Neural crest cell (in vitro differentiated cells): ENCODE data around the gene ADAMTS9. TPM values are rescaled to one million over a fixed set of nuclear protein-coding genes. Genes with fewer than 3 reads are reported as not detected.

Source experiments
- DNase-seq: peaks from one replicate; pipeline ENCODE4 v3.0.0; 2021; ENCODE audit warnings: low read depth, mixed read lengths, low spot score
- H3K27ac Mint-ChIP-seq: one replicate; pipeline ENCODE4 v1.8.0; 2021; ENCODE audit warnings: mild to moderate bottlenecking, mixed read lengths; ENCODE audit not compliant: unreplicated experiment
- H3K27me3 Mint-ChIP-seq: 2 replicates; pipeline ENCODE4 v1.8.0; 2021; ENCODE audit warnings: low read depth, mild to moderate bottlenecking, mixed read lengths
- H3K36me3 Mint-ChIP-seq: 2 replicates; pipeline ENCODE4 v1.8.0; 2021; ENCODE audit warnings: low read depth, mild to moderate bottlenecking, mixed read lengths
- H3K4me1 Mint-ChIP-seq: 2 replicates; pipeline ENCODE4 v1.8.0; 2021; ENCODE audit warnings: mixed read lengths
- H3K4me3 Mint-ChIP-seq: one replicate; pipeline ENCODE4 v1.8.0; 2021; ENCODE audit warnings: mild to moderate bottlenecking, mixed read lengths
- H3K9me3 Mint-ChIP-seq: 2 replicates; pipeline ENCODE4 v1.8.0; 2021; ENCODE audit warnings: mixed read lengths
- total RNA-seq: library from RNA; stranded (reverse); gene quantifications from 2 replicates; pipeline ENCODE4 v1.2.1, GENCODE V29; 2021
- TF ChIP-seq, protein P1 (sequence below): fragments of 200-600 bp; sonication (generic); conservative IDR thresholded peaks from 2 replicates; pipeline ENCODE4 v1.5.0; 2021; ENCODE audit warnings: antibody characterized with exemption, mild to moderate bottlenecking

Gene ADAMTS9
- total RNA-seq, 1 donor from 2014 or later = 15.1 TPM

DNA sequence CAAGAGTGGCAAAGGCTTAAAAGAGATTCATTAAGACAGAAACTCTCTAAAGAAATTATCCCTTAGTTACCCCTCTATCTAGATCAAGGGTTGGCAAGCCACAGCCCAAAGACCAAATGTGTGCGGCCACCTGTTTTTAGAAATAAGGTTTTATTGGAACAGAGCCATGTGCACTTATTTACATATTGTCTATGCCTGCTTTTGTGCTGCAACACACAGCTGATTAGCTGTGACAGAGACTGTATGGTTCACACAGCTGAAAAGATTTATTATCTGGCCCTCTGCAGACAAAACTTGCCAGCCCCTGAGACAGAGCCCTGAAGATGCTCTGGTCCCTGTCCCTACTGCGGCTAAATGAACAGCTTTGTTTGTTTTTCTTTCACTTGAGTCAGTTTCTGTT, 88.1 kb downstream of the ADAMTS9 start:
- Mint-ChIP-seq H3K9me3 (no peaks in the 10 kb centered on the region), H3K4me3 (no peak overlapping the region), H3K27ac (no peak overlapping the region), H3K27me3 (no peaks in the 10 kb centered on the region), H3K4me1 (peaks cover 13% of the 10 kb centered on the region), H3K36me3 (peaks cover 13% of the 10 kb centered on the region)
- DNase-seq = no peak
- TF ChIP-seq, protein P1, sequence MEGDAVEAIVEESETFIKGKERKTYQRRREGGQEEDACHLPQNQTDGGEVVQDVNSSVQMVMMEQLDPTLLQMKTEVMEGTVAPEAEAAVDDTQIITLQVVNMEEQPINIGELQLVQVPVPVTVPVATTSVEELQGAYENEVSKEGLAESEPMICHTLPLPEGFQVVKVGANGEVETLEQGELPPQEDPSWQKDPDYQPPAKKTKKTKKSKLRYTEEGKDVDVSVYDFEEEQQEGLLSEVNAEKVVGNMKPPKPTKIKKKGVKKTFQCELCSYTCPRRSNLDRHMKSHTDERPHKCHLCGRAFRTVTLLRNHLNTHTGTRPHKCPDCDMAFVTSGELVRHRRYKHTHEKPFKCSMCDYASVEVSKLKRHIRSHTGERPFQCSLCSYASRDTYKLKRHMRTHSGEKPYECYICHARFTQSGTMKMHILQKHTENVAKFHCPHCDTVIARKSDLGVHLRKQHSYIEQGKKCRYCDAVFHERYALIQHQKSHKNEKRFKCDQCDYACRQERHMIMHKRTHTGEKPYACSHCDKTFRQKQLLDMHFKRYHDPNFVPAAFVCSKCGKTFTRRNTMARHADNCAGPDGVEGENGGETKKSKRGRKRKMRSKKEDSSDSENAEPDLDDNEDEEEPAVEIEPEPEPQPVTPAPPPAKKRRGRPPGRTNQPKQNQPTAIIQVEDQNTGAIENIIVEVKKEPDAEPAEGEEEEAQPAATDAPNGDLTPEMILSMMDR = no peak

DNA sequence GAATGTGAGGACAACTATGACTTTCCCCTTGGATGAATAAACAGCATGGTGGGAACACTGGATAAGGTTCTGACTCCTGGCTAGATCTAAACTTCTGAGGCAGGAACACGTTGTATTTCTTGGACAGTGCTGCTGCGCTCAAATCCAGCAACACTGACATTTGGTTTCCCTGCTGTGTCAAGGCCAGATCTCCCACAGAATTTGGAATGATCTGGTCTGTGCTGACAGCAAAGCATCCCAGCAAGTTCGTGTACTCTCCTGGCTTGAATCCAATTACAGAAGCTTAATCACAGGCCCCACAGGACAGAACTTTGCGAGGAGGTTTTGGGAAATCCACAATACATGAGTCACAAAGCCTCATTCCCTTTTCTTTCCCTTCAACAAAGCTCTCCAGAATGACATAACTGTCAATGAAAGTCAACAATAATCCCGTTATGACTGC, 92.5 kb downstream of the ADAMTS9 start:
- H3K36me3 Mint-ChIP-seq = peaks cover 11% of the 10 kb centered on the region
- H3K9me3 Mint-ChIP-seq = no peaks in the 10 kb centered on the region
- peaks cover 18% of the 10 kb centered on the region for H3K27me3 Mint-ChIP-seq
- no peak for DNase-seq
- H3K4me1 Mint-ChIP-seq = peaks cover 11% of the 10 kb centered on the region
- H3K4me3 Mint-ChIP-seq = no peak overlapping the region
- H3K27ac Mint-ChIP-seq = no peak overlapping the region
- TF ChIP-seq, protein P1 = no peak

DNA sequence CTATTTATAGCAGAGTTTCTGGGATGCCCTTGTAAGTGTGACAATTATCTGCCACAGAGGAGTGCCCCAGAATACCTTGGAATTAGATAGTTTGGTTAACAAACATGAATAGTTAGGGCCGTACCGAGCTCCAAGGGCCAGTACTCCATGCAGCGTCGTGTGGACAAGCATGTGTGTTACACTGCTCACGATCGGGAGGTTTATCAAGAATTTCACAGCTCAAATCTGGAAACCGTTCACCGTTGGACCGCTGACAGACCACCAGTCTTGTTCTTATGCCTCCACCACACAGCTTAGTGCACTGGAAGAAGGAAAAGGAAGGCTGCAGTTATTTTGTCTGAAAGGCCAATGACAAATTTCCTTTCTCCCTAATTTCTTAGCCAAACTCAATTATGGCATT, 93.7 kb downstream of the ADAMTS9 start:
- Mint-ChIP-seq H3K27me3 (peaks cover 24% of the 10 kb centered on the region), H3K4me3 (no peak overlapping the region), H3K36me3 (peaks cover 11% of the 10 kb centered on the region), H3K4me1 (no peaks in the 10 kb centered on the region), H3K27ac (no peak overlapping the region), H3K9me3 (no peaks in the 10 kb centered on the region)
- TF ChIP-seq, protein P1 = no peak
- DNase-seq = no peak

DNA sequence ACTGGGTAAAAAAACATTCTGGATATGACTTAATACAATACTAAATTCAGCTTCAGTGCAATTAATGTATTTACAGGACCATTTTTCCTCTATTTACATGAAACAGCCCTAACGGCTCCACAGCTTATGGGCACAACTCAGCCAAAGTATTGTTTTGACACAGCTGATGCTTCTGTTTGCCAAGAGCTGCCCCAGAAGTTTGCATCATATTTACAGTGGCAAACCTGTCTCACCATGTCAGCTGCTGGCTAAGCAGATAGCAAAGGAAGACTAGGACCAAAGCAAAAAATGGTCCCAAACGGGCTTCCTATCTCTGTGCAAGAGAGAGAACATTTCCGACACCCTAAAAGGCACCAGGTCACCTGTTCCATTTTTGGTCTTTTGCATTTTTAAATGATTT, 94.5 kb downstream of the ADAMTS9 start:
- Mint-ChIP-seq H3K9me3 (no peaks in the 10 kb centered on the region), H3K4me1 (no peaks in the 10 kb centered on the region), H3K27me3 (peaks cover 29% of the 10 kb centered on the region), H3K4me3 (no peak overlapping the region), H3K27ac (no peak overlapping the region), H3K36me3 (peaks cover 11% of the 10 kb centered on the region)
- TF ChIP-seq, protein P1 = no peak
- no peak for DNase-seq

DNA sequence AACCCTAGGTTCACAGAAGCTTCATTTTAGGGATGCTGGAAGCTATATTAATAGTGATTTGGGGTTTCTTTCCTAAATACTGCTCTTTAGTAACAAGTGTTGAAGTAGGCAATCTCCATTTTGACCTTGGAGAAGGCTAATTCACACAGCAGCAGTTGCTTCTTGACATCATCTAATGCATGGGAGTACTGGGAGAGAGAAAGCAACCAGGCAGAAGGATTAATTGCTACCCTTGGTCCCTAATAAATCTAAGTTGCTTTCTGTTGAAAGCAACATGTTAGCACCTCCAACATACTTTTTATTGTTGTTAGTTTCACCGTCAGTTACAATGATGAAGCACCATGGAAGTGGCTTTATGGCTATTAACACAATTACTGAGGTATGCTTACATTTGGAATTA, 96.2 kb downstream of the ADAMTS9 start:
- Mint-ChIP-seq H3K4me1 (peaks cover 4% of the 10 kb centered on the region), H3K27me3 (peaks cover 45% of the 10 kb centered on the region), H3K4me3 (no peak overlapping the region), H3K9me3 (no peaks in the 10 kb centered on the region), H3K36me3 (peaks cover 11% of the 10 kb centered on the region), H3K27ac (no peak overlapping the region)
- TF ChIP-seq, protein P1 = no peak
- DNase-seq = no peak

DNA sequence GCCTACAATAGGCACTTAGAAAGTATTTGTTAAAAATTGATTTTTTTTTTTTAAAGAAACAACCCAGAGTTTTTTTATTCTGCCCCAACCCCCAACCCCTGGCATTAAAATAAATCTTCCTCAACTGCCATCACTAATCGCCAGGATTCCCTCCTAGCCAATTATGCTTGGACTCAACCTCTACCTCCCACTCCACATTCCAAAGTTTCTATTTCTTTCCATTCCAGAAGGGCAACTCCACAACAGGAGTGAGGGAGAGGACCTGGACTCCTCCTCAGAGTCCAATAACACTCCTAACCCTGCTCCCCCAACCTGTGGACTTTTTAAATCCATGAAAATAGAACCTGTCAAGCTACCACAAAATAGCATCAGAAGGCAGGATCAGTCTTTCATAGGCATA, 99.4 kb downstream of the ADAMTS9 start:
- no peak for DNase-seq
- no peaks in the 10 kb centered on the region for H3K9me3 Mint-ChIP-seq
- H3K27me3 Mint-ChIP-seq = peaks cover 70% of the 10 kb centered on the region
- peaks cover under 1% of the 10 kb centered on the region for H3K36me3 Mint-ChIP-seq
- TF ChIP-seq, protein P1 = no peak
- H3K27ac Mint-ChIP-seq = no peak overlapping the region
- H3K4me3 Mint-ChIP-seq = no peak overlapping the region
- H3K4me1 Mint-ChIP-seq = peaks cover 17% of the 10 kb centered on the region
